ENCODE measurements around the gene ABHD17C.

ABHD17C gene

DNA sequence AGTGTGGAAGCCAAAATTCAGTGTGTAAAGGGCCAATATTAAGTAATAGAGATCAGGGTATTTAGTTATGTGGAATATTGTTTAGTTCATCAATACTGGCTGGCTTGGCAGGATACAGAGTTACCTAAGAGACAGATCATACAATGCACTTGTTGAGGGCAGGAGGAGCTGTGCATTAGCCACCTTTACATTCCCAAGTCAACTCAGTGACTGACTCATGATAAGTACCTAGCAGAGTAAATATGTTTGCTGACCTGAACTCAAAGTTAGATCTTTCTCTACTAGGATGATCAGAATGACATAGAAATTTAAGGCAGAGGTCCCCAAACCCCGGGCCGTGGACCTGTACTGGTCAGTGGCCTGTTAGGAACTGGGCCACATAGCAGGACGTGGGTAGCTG, 3.5 kb upstream of the ABHD17C start:
- TF ChIP-seq, protein P1, sequence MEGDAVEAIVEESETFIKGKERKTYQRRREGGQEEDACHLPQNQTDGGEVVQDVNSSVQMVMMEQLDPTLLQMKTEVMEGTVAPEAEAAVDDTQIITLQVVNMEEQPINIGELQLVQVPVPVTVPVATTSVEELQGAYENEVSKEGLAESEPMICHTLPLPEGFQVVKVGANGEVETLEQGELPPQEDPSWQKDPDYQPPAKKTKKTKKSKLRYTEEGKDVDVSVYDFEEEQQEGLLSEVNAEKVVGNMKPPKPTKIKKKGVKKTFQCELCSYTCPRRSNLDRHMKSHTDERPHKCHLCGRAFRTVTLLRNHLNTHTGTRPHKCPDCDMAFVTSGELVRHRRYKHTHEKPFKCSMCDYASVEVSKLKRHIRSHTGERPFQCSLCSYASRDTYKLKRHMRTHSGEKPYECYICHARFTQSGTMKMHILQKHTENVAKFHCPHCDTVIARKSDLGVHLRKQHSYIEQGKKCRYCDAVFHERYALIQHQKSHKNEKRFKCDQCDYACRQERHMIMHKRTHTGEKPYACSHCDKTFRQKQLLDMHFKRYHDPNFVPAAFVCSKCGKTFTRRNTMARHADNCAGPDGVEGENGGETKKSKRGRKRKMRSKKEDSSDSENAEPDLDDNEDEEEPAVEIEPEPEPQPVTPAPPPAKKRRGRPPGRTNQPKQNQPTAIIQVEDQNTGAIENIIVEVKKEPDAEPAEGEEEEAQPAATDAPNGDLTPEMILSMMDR (IDR thresholded peaks at IDR 0.05; ENCODE audit: insufficient read depth, low read length, poor library complexity, severe bottlenecking) = no peak
- no peaks in the 10 kb centered on the region for H3K27me3 ChIP-seq (replicated peaks; ENCODE audit: control insufficient read depth, insufficient read depth, low read length)
- H3K4me3 ChIP-seq (replicated peaks; ENCODE audit: low read depth, low read length) = no peak overlapping the region
- no peak for DNase-seq (ENCODE audit: extremely low read depth, insufficient read length)
- no peaks in the 10 kb centered on the region for H3K36me3 ChIP-seq (ENCODE audit: control insufficient read depth, insufficient read depth, low read length)

DNA sequence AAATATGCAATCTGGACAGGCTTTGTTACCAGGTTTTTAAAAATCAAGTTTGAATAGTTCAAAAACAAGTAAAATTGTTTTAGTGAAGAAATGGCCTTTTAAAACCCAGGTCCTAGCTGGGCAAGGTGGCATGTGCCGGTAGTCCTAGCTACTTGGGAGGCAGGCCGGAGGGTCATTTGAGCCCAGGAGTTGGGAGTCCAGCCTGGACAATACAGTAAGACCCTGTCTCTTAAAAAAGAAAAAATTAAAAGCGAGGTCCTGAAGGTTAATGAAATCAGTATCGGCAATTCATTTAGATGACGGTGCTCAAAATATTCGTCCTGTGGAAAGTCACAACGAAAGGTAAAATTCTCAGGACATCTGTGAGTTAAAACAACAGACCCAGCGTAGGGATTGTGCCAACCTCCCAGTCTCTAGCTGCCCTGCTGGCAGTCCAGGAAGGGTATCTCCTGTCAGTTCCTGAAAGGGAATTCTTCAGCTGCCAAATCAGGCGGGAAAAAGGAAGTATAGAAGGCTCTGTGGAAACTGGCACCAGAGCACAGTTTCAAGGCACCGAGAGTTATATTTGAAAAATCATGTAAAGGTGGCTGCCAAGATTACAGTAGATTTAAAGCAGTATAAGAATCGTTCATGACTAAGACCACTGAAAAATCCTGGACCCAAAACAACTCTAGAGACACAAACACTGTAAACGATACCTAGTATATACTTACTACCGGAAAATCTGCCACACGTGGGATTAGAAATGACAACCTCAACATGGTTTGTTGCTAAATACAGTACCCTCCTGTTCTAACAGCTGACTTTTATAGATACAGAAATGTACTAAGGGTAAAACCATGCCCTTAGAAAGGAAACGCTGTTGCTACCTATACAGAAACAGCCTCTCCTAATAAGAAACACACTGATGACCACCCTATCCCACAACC, 1.2 kb upstream of the ABHD17C start:
- TF ChIP-seq, protein P1 (IDR thresholded peaks at IDR 0.05; ENCODE audit: insufficient read depth, low read length, poor library complexity, severe bottlenecking) = no peak
- DNase-seq (ENCODE audit: extremely low read depth, insufficient read length) = no peak
- H3K36me3 ChIP-seq (ENCODE audit: control insufficient read depth, insufficient read depth, low read length) = no peaks in the 10 kb centered on the region
- peak overlapping the region; percentile 73 for H3K4me3 ChIP-seq (replicated peaks; ENCODE audit: low read depth, low read length)
- no peaks in the 10 kb centered on the region for H3K27me3 ChIP-seq (replicated peaks; ENCODE audit: control insufficient read depth, insufficient read depth, low read length)

DNA sequence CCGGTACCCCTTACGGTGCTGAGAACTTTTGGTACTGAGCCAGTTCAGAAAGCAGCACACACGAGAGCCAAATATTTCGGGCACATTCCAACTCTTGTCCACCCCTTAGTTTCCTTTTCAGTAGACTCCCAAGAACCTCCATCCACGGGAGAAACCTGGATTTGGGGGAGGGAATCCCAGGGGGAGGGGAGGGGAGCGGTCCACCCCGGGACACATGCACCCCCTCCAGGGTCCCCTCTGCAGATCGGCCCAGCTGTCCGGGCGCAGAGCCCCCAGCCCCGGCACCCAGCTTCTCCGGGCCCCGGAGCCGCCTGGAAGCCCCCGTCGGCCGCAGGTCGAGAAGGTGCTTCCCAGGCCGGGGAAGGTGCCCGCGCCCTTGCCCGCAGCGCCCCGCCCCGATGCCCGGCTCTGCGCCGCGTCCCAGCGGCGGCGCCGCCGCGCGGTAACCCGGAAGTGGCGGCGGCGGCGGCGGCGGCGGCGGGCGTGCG, 455 bp upstream of the ABHD17C start:
- Histone ChIP-seq H3K27me3 (replicated peaks; ENCODE audit: control insufficient read depth, insufficient read depth, low read length) (no peaks in the 10 kb centered on the region), H3K36me3 (ENCODE audit: control insufficient read depth, insufficient read depth, low read length) (no peaks in the 10 kb centered on the region), H3K4me3 (replicated peaks; ENCODE audit: low read depth, low read length) (peak overlapping the region; percentile 73)
- TF ChIP-seq, protein P1 (IDR thresholded peaks at IDR 0.05; ENCODE audit: insufficient read depth, low read length, poor library complexity, severe bottlenecking) = no peak
- DNase-seq (ENCODE audit: extremely low read depth, insufficient read length) = no peak

DNA sequence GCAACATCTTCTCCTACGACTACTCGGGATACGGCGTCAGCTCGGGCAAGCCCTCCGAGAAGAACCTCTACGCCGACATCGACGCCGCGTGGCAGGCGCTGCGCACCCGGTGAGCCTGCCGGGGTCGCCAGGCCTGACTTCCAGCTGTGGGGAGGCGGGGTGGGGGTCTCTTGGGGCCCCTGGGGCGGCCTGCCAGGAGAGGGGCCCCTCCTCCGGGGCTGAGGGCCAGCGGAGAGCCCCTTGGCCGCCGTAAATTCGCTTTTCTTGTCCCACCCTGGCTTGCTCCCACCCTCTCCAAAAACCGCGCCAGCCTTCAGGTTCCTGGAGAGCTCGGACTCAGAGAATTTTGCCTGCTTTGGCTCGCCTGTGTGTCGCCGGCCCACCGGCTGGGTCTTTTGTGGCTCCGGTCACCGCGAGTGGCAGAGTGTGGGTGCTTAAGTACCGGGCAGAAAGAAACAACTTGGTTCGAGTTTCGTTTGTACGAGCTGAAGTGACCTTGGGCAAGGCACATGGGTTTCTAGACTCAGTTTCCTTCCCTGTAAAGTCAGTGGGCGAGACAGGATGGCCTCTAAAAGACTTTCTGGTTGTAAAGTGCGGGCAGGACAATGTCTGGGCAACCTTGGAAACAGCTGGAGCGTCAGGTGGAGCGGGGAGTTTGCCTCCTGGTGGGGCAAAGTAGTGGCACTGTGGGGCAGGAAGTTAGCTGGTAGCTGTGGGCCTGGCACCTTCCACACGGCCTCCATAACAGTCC, 976 bp downstream of the ABHD17C start:
- H3K27me3 ChIP-seq (replicated peaks; ENCODE audit: control insufficient read depth, insufficient read depth, low read length) = no peaks in the 10 kb centered on the region
- peak overlapping the region; percentile 77 for H3K4me3 ChIP-seq (replicated peaks; ENCODE audit: low read depth, low read length)
- peak; percentile 35 for DNase-seq (ENCODE audit: extremely low read depth, insufficient read length)
- no peaks in the 10 kb centered on the region for H3K36me3 ChIP-seq (ENCODE audit: control insufficient read depth, insufficient read depth, low read length)
- TF ChIP-seq, protein P1 (IDR thresholded peaks at IDR 0.05; ENCODE audit: insufficient read depth, low read length, poor library complexity, severe bottlenecking) = peak; percentile 42

DNA sequence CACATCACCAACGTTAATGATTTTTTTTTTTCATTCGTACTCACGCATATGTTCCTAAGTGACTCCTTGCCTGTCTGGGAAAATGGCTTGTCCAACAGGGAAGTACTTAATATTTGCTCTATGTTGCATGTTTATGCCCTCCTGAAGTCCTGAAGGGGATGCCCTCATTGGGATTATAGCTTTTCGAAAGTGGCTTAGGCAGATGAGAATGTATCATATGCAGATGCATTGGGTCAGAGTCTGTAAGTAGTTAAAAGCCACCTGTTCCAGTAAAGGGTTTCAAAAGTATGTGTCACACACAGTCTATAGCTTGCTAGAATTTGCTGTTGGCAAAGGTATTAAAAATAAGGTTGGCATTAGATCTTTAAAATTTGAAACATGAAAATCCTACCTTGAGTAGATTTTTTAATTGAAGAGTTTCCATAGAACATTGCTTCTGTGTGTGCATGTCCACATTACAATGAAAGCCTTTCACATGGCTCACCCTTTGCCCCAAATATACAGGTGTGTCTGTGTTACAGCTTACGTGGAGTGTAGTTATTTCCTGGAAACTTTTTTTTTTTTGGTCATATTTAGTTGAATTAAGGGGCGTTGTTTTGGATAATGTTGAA, 2.1 kb downstream of the ABHD17C start:
- TF ChIP-seq, protein P1 (IDR thresholded peaks at IDR 0.05; ENCODE audit: insufficient read depth, low read length, poor library complexity, severe bottlenecking) = no peak
- Histone ChIP-seq H3K36me3 (ENCODE audit: control insufficient read depth, insufficient read depth, low read length) (no peaks in the 10 kb centered on the region), H3K27me3 (replicated peaks; ENCODE audit: control insufficient read depth, insufficient read depth, low read length) (no peaks in the 10 kb centered on the region), H3K4me3 (replicated peaks; ENCODE audit: low read depth, low read length) (no peak overlapping the region; the same call in 1 of the 2 replicates)
- no peak for DNase-seq (ENCODE audit: extremely low read depth, insufficient read length)
